Central memory CD8-positive, alpha-beta T cell (primary cell): Measurements from ENCODE around the gene DUSP11.
"Not testable (repeated sequence)": the region's sequence is repeated elsewhere in the genome, so short reads cannot be mapped to it uniquely, and the experiment has no call there.

Experiments used
- ATAC-seq: fragments of 150-1000 bp; cut with Tn5 transposase; replicated peaks from 2 replicates; pipeline ENCODE4 v1.10.0; 2022; ENCODE audit warnings: mild to moderate bottlenecking, moderate FRiP score, moderate number of reproducible peaks; ENCODE audit not compliant: poor library complexity, severe bottlenecking; ENCODE audit errors: extremely low read depth
- DNase-seq, 2 donors: peaks; one replicate each; pipeline ENCODE4 v3.0.0; 2021; ENCODE audit warnings: low spot score in 2 of 2
- H3K27ac Mint-ChIP-seq: one replicate; pipeline ENCODE4 v1.8.0; 2022; ENCODE audit warnings: low read depth, mild to moderate bottlenecking, moderate library complexity, mixed read lengths
- H3K27me3 Mint-ChIP-seq: one replicate; pipeline ENCODE4 v1.8.0; 2022; ENCODE audit warnings: mixed read lengths
- H3K36me3 Mint-ChIP-seq: one replicate; pipeline ENCODE4 v1.8.0; 2022; ENCODE audit warnings: mild to moderate bottlenecking, moderate library complexity, mixed read lengths; ENCODE audit not compliant: insufficient read depth
- H3K4me1 Mint-ChIP-seq: one replicate; pipeline ENCODE4 v1.8.0; 2022; ENCODE audit warnings: mixed read lengths
- H3K4me3 Mint-ChIP-seq: one replicate; pipeline ENCODE4 v1.8.0; 2022; ENCODE audit warnings: mild to moderate bottlenecking, moderate library complexity, mixed read lengths
- H3K9me3 Mint-ChIP-seq: one replicate; pipeline ENCODE4 v1.8.0; 2022; ENCODE audit warnings: mixed read lengths

Gene DUSP11

DNA sequence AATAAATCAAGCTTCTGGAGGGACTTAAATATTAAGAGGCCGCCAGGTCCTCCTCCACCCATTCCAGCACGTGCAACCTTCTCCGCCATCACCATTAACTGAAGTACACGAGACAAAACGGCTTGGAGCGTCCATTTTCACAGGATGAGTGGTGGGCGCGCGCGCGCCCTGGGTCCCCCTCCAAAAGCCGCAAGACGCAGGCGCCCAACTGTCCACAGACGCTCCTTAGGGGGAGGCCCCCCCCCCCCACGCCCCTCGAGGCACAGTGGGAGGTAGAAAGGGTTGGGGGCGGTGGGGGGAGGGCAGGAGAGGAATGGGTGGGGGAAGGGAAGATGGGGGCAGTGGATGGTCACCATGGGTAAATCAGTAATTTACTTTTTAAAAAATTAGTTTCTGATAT is 38.4 kb upstream of the DUSP11 start:
- Mint-ChIP-seq H3K27ac (no peak overlapping the region), H3K4me3 (no peak overlapping the region), H3K36me3 (no peaks in the 10 kb centered on the region), H3K27me3 (peaks cover 9% of the 10 kb centered on the region), H3K9me3 (no peaks in the 10 kb centered on the region), H3K4me1 (no peaks in the 10 kb centered on the region)
- ATAC-seq: no peak
- DNase-seq: no peak

DNA sequence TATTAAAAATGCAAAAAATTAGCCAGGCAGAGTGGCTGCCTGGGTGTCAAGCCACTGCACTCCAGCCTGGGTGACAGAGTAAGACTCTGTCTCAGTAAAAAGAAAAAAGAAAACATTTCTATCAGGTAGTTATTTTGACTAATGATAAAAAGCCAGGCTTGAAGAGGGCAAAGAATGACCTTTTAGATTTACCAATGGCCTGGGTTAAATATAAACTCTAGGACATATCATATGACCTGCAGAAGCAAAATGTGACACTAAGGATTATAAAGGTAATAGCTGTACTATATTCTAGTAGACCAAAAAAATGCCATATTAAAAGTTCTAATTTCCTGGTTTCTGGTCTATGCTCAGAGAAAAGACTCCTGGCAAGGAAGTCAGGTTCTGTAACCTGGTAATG is 32.7 kb upstream of the DUSP11 start:
- H3K27me3 Mint-ChIP-seq: peaks cover 9% of the 10 kb centered on the region
- H3K4me1 Mint-ChIP-seq: no peaks in the 10 kb centered on the region
- no peaks in the 10 kb centered on the region for H3K36me3 Mint-ChIP-seq
- no peak for ATAC-seq
- H3K27ac Mint-ChIP-seq: no peak overlapping the region
- H3K4me3 Mint-ChIP-seq: no peak overlapping the region
- DNase-seq: no peak
- H3K9me3 Mint-ChIP-seq: no peaks in the 10 kb centered on the region

DNA sequence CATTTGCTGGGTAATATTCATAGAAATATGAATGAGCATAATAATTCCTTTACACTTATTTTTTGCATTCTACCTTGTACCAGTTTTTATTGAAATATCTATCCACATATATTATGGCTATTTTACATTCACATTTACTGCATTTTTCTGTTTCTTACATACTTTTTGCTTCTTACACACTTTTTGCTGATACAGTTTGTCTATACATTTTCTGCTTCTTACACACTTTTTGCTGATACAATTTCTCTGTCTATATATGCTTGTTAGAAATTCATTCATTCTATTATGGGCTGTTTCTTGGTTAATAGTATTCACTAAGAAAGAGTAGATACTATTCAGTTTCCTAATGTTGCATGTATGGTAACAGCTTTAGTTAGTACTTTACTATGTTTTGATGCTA is 32.0 kb upstream of the DUSP11 start:
- H3K27me3 Mint-ChIP-seq: peaks cover 9% of the 10 kb centered on the region
- H3K36me3 Mint-ChIP-seq: no peaks in the 10 kb centered on the region
- no peak for ATAC-seq
- H3K4me3 Mint-ChIP-seq: no peak overlapping the region
- H3K9me3 Mint-ChIP-seq: no peaks in the 10 kb centered on the region
- no peak overlapping the region for H3K27ac Mint-ChIP-seq
- no peaks in the 10 kb centered on the region for H3K4me1 Mint-ChIP-seq
- no peak for DNase-seq

DNA sequence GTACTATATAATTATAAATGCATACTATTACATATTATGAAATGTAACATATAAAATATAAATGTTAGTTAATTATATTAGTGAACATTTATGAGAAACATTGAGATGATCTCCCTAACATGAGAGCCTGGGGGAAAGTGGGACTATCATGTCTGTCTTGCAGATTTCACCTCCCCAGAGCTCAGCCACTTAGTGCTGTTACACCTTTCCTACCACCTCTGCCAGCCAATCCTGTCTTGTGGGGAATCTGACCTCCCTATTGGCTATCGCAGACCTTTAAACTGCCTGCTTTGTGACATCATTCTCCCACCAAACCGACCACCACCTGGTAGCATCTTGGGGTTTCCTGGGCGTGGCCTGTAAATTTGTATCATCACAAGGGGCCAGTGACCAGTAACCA is 4.0 kb upstream of the DUSP11 start, which contains the start of gene C2orf78:
Gene C2orf78 (plus strand): TSS at position 301 of the 400 bp plus-strand sequence. CDS start 127 bp downstream, outside the sequence.
- H3K36me3 Mint-ChIP-seq, H3K27ac Mint-ChIP-seq: not testable (repeated sequence)
- H3K27me3 Mint-ChIP-seq: peaks cover 10% of the 10 kb centered on the region

GRCh38 chr2:73783402-73783801 is 3.5 kb upstream of the DUSP11 start:
- peaks cover 10% of the 10 kb centered on the region for H3K27me3 Mint-ChIP-seq
- not testable (repeated sequence) for H3K36me3 Mint-ChIP-seq, DNase-seq

More for the DNA sequence above, 4.0 kb upstream of the DUSP11 start, which contains the start of gene C2orf78:
- H3K4me3 Mint-ChIP-seq, H3K4me1 Mint-ChIP-seq, ATAC-seq, DNase-seq, H3K9me3 Mint-ChIP-seq: not testable (repeated sequence)

DNA sequence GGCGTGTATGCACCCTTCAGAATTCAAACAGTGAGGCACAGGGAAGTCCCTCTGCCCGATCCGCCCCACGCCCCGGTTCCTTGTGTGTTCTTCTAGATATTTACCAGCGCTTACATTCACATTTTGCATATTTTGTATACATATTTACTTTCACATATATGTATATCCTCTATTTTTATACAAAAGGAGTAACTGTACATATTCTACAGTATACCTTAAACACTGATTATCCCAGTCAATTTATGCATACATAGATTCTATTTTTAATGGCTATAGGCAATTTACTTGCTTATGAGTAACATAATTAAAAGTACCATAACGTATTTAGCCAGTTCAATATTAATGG is 307 bp upstream of the DUSP11 start:
- no peaks in the 10 kb centered on the region for H3K9me3 Mint-ChIP-seq
- ATAC-seq (no peak), DNase-seq (no peak)
- peak overlapping the region; percentile 96 for H3K27ac Mint-ChIP-seq
- peaks cover 10% of the 10 kb centered on the region for H3K27me3 Mint-ChIP-seq
- peaks cover 21% of the 10 kb centered on the region for H3K4me1 Mint-ChIP-seq
- H3K36me3 Mint-ChIP-seq: peaks cover 24% of the 10 kb centered on the region
- H3K4me3 Mint-ChIP-seq: peak overlapping the region; percentile 97

More at GRCh38 chr2:73783402-73783801, 3.5 kb upstream of the DUSP11 start:
- not testable (repeated sequence) for ATAC-seq, H3K4me3 Mint-ChIP-seq, H3K27ac Mint-ChIP-seq, H3K9me3 Mint-ChIP-seq, H3K4me1 Mint-ChIP-seq

DNA sequence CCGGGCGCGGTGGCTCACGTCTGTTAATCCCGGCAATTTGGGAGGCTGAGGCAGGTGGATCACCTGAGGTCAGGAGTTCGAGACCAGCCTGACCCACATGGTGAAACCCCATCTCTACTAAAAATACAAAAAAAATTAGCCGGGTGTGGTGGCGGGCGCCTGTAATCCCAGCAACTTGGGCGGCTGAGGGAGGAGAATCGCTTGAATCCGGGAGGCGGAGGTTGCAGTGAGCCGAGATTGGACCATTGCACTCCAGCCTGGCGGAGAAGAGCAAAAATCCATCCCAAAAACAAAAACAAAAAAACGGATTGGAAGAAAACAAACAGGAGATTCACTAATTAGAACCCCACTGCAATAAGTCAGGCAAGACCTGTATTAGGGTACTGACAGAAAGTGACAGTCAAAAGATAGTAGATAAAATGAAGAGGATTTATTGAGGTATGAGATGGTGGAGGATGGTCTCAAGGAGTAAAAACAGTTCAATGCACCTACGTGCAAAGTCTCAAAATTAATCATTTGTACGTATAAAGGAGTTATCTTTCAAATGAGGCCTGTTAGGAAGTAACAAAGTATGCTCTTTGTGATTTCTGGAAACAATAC is 936 bp downstream of the DUSP11 start:
- Mint-ChIP-seq H3K36me3 (peaks cover 35% of the 10 kb centered on the region), H3K27ac (peak overlapping the region; percentile 96), H3K4me3 (peak overlapping the region; percentile 97), H3K27me3 (peaks cover 10% of the 10 kb centered on the region), H3K4me1 (peaks cover 29% of the 10 kb centered on the region)
- not testable (repeated sequence) for DNase-seq, ATAC-seq, H3K9me3 Mint-ChIP-seq

GRCh38 chr2:73776869-73777519 is 2.9 kb downstream of the DUSP11 start:
- Mint-ChIP-seq H3K9me3 (no peaks in the 10 kb centered on the region), H3K27ac (no peak overlapping the region), H3K4me1 (peaks cover 30% of the 10 kb centered on the region), H3K27me3 (no peaks in the 10 kb centered on the region), H3K36me3 (peaks cover 49% of the 10 kb centered on the region), H3K4me3 (no peak overlapping the region)
- DNase-seq (no peak), ATAC-seq (no peak)

- no peak for DNase-seq
- H3K27ac Mint-ChIP-seq: no peak overlapping the region
- no peak overlapping the region for H3K4me3 Mint-ChIP-seq
- peaks cover 52% of the 10 kb centered on the region for H3K36me3 Mint-ChIP-seq
- H3K27me3 Mint-ChIP-seq: no peaks in the 10 kb centered on the region
- no peak for ATAC-seq
- H3K9me3 Mint-ChIP-seq: no peaks in the 10 kb centered on the region
- peaks cover 30% of the 10 kb centered on the region for H3K4me1 Mint-ChIP-seq
Observed at GRCh38 chr2:73776381-73776780, 3.5 kb downstream of the DUSP11 start.

GRCh38 chr2:73772819-73773218 is 7.1 kb downstream of the DUSP11 start:
- ATAC-seq: no peak
- peaks cover 70% of the 10 kb centered on the region for H3K36me3 Mint-ChIP-seq
- no peaks in the 10 kb centered on the region for H3K9me3 Mint-ChIP-seq
- DNase-seq: no peak
- H3K27ac Mint-ChIP-seq: no peak overlapping the region
- H3K27me3 Mint-ChIP-seq: no peaks in the 10 kb centered on the region
- H3K4me3 Mint-ChIP-seq: no peak overlapping the region
- peaks cover 30% of the 10 kb centered on the region for H3K4me1 Mint-ChIP-seq

- Mint-ChIP-seq H3K4me1 (peaks cover 25% of the 10 kb centered on the region), H3K36me3 (peaks cover 70% of the 10 kb centered on the region), H3K27me3 (no peaks in the 10 kb centered on the region), H3K9me3 (no peaks in the 10 kb centered on the region), H3K27ac (no peak overlapping the region), H3K4me3 (no peak overlapping the region)
- no peak for DNase-seq
- ATAC-seq: no peak
Observed at GRCh38 chr2:73770725-73771124, 9.2 kb downstream of the DUSP11 start.

DNA sequence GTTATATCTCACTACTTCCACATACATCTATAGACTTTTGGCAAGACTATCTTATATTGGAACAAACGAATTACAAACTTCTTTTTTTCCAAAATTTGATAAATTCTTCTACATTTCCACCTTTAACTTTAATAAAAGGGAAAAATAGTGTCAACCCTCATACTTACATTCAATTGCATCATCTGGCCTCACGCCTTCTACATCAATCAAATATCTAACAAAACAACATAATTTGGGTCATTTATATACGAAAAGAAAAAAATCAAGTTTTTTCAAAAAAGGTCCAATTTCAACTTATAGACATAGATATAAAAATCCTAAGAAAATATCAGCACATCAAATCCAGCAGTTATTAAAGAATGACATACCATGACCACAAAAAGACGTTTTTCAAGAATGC is 12.9 kb downstream of the DUSP11 start:
- H3K36me3 Mint-ChIP-seq: peaks cover 67% of the 10 kb centered on the region
- no peak overlapping the region for H3K27ac Mint-ChIP-seq

GRCh38 chr2:73766349-73766748 is 13.6 kb downstream of the DUSP11 start:
- no peak for DNase-seq
- no peaks in the 10 kb centered on the region for H3K9me3 Mint-ChIP-seq
- H3K27me3 Mint-ChIP-seq: no peaks in the 10 kb centered on the region
- no peak overlapping the region for H3K4me3 Mint-ChIP-seq
- ATAC-seq: no peak
- H3K36me3 Mint-ChIP-seq: peaks cover 69% of the 10 kb centered on the region
- H3K4me1 Mint-ChIP-seq: peaks cover 17% of the 10 kb centered on the region
- H3K27ac Mint-ChIP-seq: no peak overlapping the region

More for the DNA sequence above, 12.9 kb downstream of the DUSP11 start:
- peaks cover 17% of the 10 kb centered on the region for H3K4me1 Mint-ChIP-seq
- no peaks in the 10 kb centered on the region for H3K9me3 Mint-ChIP-seq
- DNase-seq (no peak), ATAC-seq (no peak)
- no peaks in the 10 kb centered on the region for H3K27me3 Mint-ChIP-seq
- no peak overlapping the region for H3K4me3 Mint-ChIP-seq
